Neutrophil (primary cell): ENCODE measurements around the gene POLR1G.
"Not testable (repeated sequence)": the region's sequence is repeated elsewhere in the genome, so short reads cannot be mapped to it uniquely, and the experiment has no call there.

Source experiments
- H3K27ac ChIP-seq: fragments of 200-600 bp; sonication (generic); 2 replicates; pipeline ENCODE4 v1.5.1; 2016; ENCODE audit warnings: mild to moderate bottlenecking, moderate library complexity
- H3K27me3 ChIP-seq: fragments of 200-600 bp; sonication (generic); 2 replicates; pipeline ENCODE4 v1.6.0; 2016; ENCODE audit warnings: mild to moderate bottlenecking
- H3K36me3 ChIP-seq: fragments of 200-600 bp; sonication (generic); 2 replicates; pipeline ENCODE4 v1.5.1; 2017
- H3K4me1 ChIP-seq, 2 experiments: fragments of 200-600 bp in 1 of 2; sonication (generic) in 1 of 2; 1 replicate in 1 of 2; 2 replicates in 1 of 2; pipeline versions ENCODE4 v1.5.1 to v1.6.1; 2013 to 2016; ENCODE audit warnings: low read depth in 1 of 2, low read length in 1 of 2, mild to moderate bottlenecking in 1 of 2, moderate library complexity in 1 of 2; ENCODE audit not compliant: control insufficient read depth in 1 of 2, insufficient read depth in 1 of 2
- H3K4me3 ChIP-seq, 2 experiments: fragments of 200-600 bp in 1 of 2; sonication (generic) in 1 of 2; 1 replicate in 1 of 2; 2 replicates in 1 of 2; pipeline ENCODE4 v1.5.1; 2013 to 2016; ENCODE audit warnings: low read depth in 1 of 2, low read length in 1 of 2, mild to moderate bottlenecking in 1 of 2, moderate library complexity in 1 of 2
- H3K9me3 ChIP-seq: fragments of 200-600 bp; sonication (generic); 2 replicates; pipeline ENCODE4 v1.5.1; 2016
- TF ChIP-seq, protein P1 (sequence below): fragments of 200-600 bp; sonication (generic); IDR thresholded peaks from 2 replicates; pipeline ENCODE4 v1.5.1; 2016; ENCODE audit warnings: antibody characterized with exemption

The POLR1G gene

DNA sequence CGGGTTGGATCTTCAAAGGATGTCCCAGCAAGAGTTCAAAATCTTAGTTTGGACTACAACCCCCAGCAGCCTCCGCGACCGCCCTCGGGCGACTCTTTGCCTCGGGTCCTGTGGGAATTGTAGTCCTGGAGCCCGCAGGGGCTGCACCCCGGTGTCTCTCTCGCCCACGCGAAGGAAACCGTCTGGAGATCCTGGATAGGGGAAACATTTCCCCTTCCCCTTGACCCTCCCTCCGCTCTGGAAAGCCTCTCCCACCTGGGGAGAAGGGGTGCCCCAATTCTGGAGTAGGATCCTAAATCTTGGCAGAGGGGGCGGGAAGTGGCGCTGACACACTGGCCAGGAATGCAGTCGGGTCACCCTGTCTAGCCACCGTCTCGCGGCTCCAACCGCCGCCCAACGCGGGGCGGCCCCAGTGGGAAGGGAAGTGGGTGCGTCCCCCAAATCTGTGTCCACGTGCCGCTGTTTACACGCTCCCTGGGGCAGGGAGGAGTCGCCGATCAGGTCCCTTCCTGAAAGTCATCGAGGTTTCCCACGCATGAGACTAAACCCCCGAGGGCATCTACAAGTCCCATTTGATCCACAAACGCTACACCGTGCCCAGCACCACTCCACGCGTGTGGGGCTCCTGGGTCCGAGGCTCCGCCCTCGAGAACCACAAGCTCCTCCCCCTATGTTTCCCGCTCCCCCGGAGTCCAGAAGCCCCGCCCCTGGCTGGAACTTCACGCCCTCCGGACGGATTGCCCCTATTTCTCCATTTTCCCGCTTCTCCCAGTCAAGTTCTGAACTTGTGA lies 814 bp upstream of the POLR1G start:
- Histone ChIP-seq H3K9me3 (no peaks in the 10 kb centered on the region), H3K27me3 (peaks cover 62% of the 10 kb centered on the region), H3K4me3 (peak overlapping the region; percentile 53 to 61), H3K4me1 (peaks cover 27 to 29% of the 10 kb centered on the region in 2 experiments), H3K27ac (no peak overlapping the region), H3K36me3 (no peaks in the 10 kb centered on the region)
- TF ChIP-seq, protein P1, sequence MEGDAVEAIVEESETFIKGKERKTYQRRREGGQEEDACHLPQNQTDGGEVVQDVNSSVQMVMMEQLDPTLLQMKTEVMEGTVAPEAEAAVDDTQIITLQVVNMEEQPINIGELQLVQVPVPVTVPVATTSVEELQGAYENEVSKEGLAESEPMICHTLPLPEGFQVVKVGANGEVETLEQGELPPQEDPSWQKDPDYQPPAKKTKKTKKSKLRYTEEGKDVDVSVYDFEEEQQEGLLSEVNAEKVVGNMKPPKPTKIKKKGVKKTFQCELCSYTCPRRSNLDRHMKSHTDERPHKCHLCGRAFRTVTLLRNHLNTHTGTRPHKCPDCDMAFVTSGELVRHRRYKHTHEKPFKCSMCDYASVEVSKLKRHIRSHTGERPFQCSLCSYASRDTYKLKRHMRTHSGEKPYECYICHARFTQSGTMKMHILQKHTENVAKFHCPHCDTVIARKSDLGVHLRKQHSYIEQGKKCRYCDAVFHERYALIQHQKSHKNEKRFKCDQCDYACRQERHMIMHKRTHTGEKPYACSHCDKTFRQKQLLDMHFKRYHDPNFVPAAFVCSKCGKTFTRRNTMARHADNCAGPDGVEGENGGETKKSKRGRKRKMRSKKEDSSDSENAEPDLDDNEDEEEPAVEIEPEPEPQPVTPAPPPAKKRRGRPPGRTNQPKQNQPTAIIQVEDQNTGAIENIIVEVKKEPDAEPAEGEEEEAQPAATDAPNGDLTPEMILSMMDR, result no peak

DNA sequence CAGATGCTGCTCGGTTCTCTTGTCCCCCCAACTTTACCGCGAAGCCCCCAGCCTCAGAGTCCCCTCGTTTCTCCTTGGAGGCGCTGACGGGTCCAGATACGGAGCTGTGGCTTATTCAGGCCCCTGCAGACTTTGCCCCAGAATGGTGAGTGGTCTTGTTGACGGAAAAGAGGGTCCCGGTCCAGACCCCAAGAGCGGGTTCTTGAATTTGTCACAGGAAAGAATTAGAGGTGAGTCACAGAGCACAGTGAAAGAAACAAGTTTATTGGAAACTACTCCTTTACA lies 589 bp downstream of the POLR1G start:
- Histone ChIP-seq H3K4me3 (peak overlapping the region in 1 of 2 experiments; percentile 53), H3K27me3 (peaks cover 51% of the 10 kb centered on the region), H3K36me3 (no peaks in the 10 kb centered on the region), H3K4me1 (peaks cover 27 to 29% of the 10 kb centered on the region in 2 experiments), H3K9me3 (no peaks in the 10 kb centered on the region), H3K27ac (no peak overlapping the region)
- TF ChIP-seq, protein P1, result no peak

DNA sequence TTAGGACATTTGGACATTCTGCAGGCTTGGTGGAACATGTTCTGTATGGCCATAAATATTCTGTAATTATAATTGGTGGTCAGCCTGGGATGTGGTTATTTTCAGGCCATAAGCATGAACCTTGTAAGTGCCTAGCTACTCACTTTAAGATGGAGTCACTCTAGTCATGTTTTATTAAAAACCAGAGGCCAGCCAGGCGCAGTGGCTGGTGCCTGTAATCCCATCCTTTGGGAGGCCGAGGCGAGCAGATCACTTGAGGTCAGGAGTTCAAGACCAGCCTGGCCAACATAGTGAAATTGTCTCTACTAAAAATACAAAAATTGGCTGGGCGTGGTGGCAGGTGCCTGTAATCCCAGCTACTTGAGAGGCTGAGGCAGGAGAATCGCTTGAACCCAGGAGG lies 1.1 kb downstream of the POLR1G start:
- Histone ChIP-seq H3K27me3 (peaks cover 45% of the 10 kb centered on the region), H3K4me1 (peaks cover 27 to 29% of the 10 kb centered on the region in 2 experiments)
- not testable (repeated sequence) for H3K4me3 ChIP-seq, H3K36me3 ChIP-seq, H3K27ac ChIP-seq, H3K9me3 ChIP-seq

DNA sequence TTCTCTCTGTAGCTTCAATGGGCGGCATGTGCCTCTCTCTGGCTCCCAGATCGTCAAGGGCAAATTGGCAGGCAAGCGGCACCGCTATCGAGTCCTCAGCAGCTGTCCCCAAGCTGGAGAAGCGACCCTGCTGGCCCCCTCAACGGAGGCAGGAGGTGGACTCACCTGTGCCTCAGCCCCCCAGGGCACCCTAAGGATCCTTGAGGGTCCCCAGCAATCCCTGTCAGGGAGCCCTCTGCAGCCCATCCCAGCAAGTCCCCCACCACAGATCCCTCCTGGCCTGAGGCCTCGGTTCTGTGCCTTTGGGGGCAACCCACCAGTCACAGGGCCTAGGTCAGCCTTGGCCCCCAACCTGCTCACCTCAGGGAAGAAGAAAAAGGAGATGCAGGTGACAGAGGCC lies 1.7 kb downstream of the POLR1G start:
- no peaks in the 10 kb centered on the region for H3K36me3 ChIP-seq
- H3K27ac ChIP-seq, result no peak overlapping the region
- peaks cover 40% of the 10 kb centered on the region for H3K27me3 ChIP-seq
- no peak overlapping the region for H3K4me3 ChIP-seq
- peaks cover 27 to 29% of the 10 kb centered on the region in 2 experiments for H3K4me1 ChIP-seq
- TF ChIP-seq, protein P1, result no peak
- no peaks in the 10 kb centered on the region for H3K9me3 ChIP-seq

DNA sequence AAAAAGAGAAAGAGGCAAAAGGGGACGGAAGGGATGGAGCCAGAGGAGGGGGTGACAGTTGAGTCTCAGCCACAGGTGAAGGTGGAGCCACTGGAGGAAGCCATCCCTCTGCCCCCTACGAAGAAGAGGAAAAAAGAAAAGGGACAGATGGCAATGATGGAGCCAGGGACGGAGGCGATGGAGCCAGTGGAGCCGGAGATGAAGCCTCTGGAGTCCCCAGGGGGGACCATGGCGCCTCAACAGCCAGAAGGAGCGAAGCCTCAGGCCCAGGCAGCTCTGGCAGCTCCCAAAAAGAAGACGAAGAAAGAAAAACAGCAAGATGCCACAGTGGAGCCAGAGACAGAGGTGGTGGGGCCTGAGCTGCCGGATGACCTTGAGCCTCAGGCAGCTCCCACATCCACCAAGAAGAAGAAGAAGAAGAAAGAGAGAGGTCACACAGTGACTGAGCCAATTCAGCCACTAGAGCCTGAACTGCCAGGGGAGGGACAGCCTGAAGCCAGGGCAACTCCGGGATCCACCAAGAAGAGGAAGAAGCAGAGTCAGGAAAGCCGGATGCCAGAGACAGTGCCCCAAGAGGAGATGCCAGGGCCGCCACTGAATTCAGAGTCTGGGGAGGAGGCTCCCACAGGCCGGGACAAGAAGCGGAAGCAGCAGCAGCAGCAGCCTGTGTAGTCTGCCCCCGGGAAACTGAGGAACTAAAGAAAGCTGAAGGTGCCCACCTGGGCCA lies 2.5 kb downstream of the POLR1G start:
- Histone ChIP-seq H3K4me3 (no peak overlapping the region), H3K27me3 (peaks cover 31% of the 10 kb centered on the region), H3K27ac (no peak overlapping the region), H3K36me3 (peaks cover 5% of the 10 kb centered on the region), H3K9me3 (no peaks in the 10 kb centered on the region), H3K4me1 (peaks cover 27 to 29% of the 10 kb centered on the region in 2 experiments)
- TF ChIP-seq, protein P1, result no peak

DNA sequence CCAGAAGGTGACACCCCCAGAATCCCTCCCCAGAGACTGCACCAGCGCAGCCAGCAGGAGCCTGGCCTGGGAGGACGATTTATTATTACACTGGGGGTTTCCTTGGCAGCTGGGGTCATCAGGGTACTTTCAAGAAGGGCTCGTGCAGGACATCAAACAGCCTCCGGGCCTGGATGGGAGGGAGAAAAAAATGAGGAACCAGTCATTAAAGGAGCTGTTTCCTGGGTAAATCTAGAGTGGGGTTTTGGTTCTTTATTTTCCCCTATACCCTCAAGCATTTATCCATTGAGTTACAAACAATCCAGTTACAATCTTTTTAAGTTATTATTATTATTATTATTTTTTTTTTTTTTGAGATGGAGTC lies 3.1 kb downstream of the POLR1G start:
- TF ChIP-seq, protein P1, result no peak
- H3K27ac ChIP-seq, result no peak overlapping the region
- peaks cover 6% of the 10 kb centered on the region for H3K36me3 ChIP-seq
- H3K27me3 ChIP-seq, result peaks cover 26% of the 10 kb centered on the region
- H3K4me3 ChIP-seq, result no peak overlapping the region
- no peaks in the 10 kb centered on the region for H3K9me3 ChIP-seq
- H3K4me1 ChIP-seq, result peaks cover 24 to 25% of the 10 kb centered on the region in 2 experiments

DNA sequence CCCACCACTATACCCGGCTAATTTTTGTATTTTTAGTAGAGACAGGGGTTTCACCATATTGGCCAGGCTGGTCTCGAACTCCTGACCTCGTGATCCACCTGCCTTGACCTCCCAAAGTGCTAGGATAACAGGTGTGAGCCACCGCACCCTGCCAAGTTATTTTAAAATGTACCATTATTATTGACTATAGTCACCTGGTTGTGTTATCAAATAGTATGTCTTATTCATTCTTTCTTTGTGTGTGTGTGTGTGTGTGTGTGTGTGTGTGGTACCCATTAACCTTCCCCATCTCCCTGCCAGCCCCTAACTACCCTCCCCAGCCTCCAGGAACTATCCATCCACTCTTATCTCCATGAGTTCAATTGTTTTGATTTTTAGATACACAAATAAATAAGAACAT lies 3.9 kb downstream of the POLR1G start:
- H3K27ac ChIP-seq, H3K9me3 ChIP-seq, H3K36me3 ChIP-seq, H3K4me3 ChIP-seq: not testable (repeated sequence)
- Histone ChIP-seq H3K27me3 (peaks cover 18% of the 10 kb centered on the region), H3K4me1 (peaks cover 16 to 17% of the 10 kb centered on the region in 2 experiments)
